Measurements from ENCODE around the gene CCSER1.

CCSER1 gene

DNA sequence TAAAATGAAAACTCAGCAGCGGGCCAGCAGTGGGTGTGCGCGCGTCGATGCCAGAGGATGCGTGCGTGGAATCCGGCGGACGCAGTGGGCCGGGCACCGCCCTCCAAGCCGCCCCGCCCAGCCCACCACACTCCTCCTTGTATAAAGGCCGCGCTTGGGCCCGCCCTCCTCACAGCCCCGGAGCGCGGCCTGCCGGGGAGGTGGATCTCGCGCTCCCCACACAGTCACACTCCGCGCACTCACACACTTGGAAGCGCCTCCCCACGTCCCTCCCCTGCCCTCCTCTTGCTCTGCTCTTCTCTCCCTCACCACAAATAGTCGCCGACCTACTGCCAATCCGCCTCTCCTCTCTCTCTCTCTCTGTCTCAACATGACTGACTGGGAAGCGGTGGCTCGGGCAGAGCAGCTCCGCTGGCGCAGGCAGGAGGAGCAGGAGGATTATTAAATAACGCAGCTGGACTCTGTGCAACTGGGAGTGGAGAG lies at the start of gene CCSER1:
CCSER1 (plus strand) TSS at position 172 of the 483 bp plus-strand sequence.
- peak; percentile 68 to 81 for DNase-seq

DNA sequence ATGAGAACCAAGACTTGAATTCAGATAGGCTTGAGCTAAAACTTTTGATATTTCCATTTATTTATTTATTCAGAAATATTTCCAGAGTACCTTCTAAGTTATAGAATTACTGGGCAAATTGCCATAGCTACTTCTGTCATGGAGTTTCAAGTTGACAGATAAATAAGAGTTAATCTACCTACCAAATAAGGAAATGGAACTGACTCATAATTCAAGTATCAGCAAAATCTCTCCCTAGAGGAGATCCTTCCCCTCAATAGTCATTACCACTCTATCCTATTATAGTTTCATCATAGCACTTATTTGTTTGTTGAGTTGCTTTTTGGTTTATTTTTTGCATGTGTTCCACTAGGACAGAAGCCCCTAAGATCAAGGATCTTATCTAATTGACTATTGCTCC lies 48.8 kb upstream of the CCSER1 start:
- no peak for DNase-seq

GRCh38 chr4:90080116-90080515 lies 47.1 kb upstream of the CCSER1 start:
- DNase-seq = no peak

DNA sequence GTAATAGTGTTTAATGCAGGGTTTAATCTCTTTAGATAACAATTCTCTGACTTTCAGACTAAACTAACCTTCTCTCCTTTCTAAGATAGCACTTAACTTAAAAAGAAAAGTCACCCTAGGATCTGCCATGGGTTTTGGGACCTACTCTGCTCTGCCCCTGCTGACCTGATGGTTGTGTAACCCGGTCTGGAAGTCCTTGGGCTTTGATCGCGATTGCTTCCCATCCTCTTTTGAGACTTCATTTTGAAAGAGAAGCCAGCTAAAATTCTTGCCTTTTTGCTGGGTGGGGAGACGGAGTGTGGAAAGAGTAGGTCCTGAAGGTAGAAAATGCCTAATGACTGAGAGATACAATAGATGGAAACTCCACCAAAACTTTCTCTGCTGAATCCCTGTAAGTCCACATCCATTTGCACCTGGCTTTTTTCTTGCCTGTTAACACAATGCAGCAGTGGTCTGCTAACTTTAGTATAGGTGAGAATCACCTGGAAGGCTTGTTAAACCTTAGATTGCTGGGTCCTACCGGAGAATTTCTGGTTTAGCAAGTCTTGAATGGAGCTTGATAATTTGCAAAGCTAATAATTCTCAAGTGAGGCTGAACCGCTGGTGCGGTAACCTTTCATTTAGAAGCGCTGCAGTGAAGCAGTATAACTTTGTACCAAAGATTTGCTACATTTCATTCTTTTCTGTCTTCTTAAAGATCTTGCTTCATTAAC lies 45.6 kb upstream of the CCSER1 start:
- DNase-seq = no peak

DNA sequence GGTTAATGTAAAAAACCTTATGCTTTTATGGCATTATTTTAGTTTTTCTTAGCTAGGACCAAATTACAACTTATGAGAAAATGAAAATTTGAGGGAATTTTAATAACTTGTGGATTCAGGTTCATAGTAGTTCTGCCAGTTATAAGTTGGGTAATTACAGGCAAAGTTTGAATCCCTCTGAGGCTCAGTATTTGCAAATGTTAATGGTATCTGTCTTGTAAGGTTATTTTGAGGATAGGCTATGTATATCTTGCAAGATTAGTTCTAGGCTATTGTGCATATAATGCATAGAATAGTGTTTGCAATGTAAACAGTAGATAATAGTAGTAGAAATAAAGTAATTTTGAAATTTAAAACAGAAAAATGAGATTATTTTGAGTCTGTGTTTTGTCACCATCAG lies 44.7 kb upstream of the CCSER1 start:
- DNase-seq = no peak

GRCh38 chr4:90084277-90084966 lies 42.8 kb upstream of the CCSER1 start:
- DNase-seq = no peak

- DNase-seq = no peak
Observed at GRCh38 chr4:90084967-90085295, 42.3 kb upstream of the CCSER1 start.

DNA sequence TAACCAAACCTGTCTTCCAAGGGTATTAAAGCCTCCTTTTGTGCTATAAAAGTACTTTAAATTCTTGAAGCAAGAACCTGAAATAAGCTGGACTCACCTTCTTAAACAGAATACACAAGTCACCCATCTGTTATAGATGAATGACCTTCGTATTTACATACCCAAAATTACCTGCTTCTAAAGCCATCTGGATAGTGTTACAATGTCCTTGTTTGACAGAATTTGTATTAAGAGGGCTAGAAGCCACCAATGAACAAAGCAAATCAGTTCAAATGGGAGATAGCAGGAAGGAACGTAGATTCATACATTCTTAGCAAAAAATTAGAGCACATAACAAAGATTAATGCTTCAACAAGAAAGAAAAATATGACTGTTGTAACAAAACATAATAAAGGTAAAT lies 33.7 kb upstream of the CCSER1 start:
- DNase-seq = no peak

DNA sequence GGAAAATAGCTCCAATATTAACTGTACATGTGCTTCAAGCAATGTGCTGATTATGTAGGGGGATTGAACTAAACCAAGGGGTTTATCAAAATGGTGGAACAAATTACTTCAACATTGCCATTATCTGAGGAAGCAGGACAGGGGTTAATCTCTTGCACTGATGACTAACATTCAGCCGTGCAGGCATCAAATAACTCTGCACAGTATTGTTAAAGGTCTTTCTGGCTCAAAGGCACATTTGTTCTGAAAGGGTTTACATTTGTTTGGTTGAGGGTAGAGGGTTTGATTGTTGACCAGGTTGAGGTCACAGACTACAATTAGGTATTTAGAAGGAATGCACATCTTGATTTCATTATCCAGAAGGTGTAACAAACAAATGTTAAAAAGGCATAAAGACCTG lies 32.2 kb upstream of the CCSER1 start:
- DNase-seq = no peak

DNA sequence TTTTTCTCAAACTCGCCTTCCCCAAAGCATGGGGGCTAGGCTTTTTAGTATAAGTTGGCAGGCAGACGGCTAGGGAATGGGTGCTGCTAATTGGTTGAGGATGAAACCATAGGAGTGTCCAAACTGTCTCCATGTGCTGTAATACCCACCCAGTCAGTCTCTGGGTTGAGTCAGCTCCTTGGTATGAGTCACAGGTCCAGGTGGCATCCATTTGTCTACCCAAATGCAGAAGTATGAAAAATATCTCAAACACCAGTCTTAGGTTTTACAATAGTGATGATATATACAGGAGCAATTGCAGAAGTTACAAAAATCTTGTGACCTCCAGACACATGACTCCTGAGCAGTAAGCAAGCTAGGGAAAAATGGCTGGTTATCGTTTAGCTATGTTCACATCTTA lies 27.4 kb upstream of the CCSER1 start:
- DNase-seq = no peak

- no peak for DNase-seq
Observed at GRCh38 chr4:90103991-90104390, 23.2 kb upstream of the CCSER1 start.

DNA sequence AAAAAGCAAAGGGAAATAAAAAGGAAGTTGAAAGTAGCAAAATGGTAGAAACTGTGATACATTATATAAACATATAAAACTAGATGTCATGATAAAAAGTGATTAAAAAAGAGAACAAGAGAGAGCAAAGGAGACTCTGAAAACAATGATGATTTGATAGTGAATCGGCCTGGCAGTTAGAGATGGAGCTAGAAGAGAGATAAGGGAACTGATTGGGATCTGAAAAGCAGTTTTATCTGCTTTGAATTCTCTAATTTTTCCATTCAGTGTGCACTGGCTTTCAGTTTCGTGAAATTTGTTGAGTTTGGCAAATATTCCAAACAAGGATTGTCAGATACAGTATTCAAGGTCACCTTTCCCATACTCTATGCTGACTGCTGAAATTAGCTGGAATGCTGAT lies 21.9 kb upstream of the CCSER1 start:
- no peak for DNase-seq

DNA sequence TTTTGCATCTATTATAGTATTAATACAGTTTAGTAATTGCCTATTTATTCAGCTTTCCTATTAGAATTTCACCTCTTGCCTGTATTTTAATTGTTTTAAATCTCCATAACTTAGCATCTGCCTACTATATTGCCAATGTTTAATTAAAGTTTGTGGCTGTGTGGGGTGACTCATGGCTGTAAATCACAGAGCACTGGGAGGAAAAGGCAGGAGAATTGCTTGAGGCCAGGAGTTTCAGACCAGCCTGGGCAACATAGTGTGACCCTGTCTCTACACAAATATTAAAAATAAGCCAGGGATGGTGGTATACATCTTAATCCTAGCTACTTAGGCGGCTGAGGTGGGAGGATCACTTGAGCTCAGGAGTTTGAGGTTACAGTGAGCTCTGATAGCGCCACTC lies 14.5 kb upstream of the CCSER1 start:
- no peak for DNase-seq

- DNase-seq = no peak
Observed at GRCh38 chr4:90113881-90114457, 13.2 kb upstream of the CCSER1 start.

DNA sequence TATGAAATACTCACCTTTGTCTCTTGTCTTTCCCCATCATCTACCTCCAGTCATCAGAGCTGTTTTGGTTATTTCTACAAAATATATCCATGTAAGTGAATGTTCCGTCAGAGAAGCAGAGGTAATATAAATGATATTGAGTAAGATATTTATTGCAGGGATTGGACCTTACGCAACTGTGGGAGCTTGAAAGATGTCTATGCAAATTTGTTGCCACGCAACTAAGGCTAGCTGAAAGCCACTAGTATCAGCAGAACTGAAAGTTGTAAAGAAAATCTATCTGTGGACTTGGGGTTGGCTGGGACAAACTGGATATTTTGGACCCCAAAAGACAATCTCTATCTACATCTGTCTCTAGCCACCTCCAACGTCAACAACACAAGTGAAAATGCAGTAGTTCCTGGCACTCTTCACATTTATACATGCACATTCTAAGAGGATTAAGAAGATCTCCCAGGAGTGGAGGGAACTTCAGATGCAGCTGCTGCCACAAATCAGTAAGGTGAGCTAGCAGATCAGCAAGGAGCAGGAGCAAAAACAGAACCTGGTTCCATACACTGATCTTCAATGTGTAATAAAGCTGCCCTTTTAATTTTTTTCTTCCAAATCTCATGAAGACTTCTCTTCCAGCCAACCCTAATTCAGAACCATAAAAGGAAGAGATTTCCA lies 8.5 kb upstream of the CCSER1 start:
- DNase-seq = no peak

DNA sequence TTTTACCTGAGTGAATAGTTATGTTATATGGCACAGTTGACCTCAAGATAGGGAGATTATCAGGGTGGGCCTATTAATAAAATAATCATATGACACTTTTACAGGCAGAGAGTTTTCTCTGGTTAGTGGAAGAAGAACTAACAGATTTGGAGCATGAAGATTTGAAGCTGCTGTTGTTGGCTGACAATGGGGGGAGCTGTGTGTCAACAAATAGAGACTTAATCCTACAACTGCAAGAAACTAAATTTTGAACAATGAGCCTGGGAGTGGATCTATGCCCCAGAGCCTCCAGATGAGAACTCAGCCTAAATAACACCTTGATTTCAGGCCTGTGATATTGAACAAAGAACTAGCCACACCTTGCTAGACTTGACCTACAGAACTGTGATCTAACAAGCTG lies 7.2 kb upstream of the CCSER1 start:
- no peak for DNase-seq

DNA sequence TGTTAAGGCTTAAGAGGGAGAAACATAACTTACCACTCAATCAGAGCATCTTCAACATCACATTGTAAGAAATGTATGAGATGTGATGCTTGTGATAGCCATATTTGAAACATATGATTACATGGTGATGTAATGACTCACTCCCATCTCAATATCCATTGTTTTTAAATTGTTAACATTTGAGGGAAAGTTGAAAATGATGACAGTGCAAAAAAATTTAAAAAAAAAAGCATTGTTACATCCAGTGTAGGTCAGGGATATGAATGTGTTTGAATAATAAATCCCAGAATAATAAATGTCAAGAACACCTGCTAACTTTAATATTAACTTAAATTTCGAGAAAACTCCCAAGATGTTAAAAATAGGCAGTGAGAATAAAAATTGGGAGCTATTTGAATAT lies 6.4 kb upstream of the CCSER1 start:
- no peak for DNase-seq

- no peak for DNase-seq
Observed at GRCh38 chr4:90121676-90122354, 5.4 kb upstream of the CCSER1 start.

GRCh38 chr4:90122355-90122748 lies 4.8 kb upstream of the CCSER1 start:
- no peak for DNase-seq

- DNase-seq = no peak
Observed at GRCh38 chr4:90124276-90124675, 2.9 kb upstream of the CCSER1 start.

DNA sequence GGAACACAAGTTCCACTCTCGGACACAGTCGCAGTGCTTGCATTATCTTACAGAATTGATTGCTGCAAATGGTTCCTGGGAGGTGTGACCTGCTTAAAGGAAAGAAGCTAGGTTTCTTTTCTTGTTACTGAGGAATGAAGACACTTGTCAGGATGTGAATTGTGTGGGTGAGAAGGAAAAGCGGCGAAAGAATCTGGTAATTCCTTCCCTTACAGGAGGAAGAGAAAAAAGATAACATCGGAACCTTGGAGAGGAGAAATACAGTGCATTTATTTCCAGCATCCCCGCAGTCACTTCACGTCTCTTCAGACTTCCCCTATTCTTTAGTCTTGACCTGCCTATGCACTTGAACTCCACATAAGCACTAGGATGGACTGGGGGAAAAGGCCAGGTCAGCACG lies 389 bp upstream of the CCSER1 start:
- DNase-seq = no peak

- no peak for DNase-seq
Observed at GRCh38 chr4:90127706-90128345, 632 bp downstream of the CCSER1 start.
